Stomach (tissue), 4 donors: Measurements from ENCODE around the gene MAP3K7CL.

Source experiments
- EP300 ChIP-seq: sonication (generic); formaldehyde crosslinking; IDR thresholded peaks from one replicate; pipeline ENCODE4 v1.6.1; 2017; ENCODE audit warnings: antibody characterized with exemption
- POLR2A ChIP-seq, 4 donors: fragments of 450-650 bp; IDR thresholded peaks; one replicate each; pipeline ENCODE4 v1.6.1; 2016; ENCODE audit warnings: antibody characterized with exemption in 4 of 4, control low read depth in 2 of 4, mild to moderate bottlenecking in 1 of 4, moderate library complexity in 1 of 4
- TF ChIP-seq, protein P1 (sequence below), 7 experiments: fragments of 450-650 bp in 4 of 7; fragments of 200-600 bp in 3 of 7; sonication (generic) in 3 of 7; IDR thresholded peaks; one replicate each; pipeline ENCODE4 v1.5.1; 2016 to 2019; ENCODE audit warnings: antibody characterized with exemption in 7 of 7, control low read depth in 2 of 7, mild to moderate bottlenecking in 1 of 7

DNA sequence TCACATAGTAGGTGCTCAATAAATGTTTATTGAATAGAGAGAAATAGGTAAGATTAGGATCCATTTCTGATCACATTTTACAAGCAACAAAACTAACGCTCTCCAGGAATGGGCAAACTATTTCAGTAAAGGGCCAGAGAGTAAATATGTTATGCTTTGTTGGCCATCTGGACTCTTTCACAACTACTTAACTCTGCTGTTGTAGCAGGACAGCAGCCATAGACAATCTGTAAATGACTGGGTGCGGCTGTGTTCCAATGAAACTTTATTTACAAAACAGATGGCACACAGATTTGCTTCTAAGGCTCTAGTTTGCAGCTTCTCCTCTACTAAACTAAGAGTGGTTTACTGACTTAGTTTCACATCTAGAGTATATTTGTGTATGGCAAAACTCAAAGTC lies 85.3 kb downstream of the MAP3K7CL start:
- TF ChIP-seq, protein P1, sequence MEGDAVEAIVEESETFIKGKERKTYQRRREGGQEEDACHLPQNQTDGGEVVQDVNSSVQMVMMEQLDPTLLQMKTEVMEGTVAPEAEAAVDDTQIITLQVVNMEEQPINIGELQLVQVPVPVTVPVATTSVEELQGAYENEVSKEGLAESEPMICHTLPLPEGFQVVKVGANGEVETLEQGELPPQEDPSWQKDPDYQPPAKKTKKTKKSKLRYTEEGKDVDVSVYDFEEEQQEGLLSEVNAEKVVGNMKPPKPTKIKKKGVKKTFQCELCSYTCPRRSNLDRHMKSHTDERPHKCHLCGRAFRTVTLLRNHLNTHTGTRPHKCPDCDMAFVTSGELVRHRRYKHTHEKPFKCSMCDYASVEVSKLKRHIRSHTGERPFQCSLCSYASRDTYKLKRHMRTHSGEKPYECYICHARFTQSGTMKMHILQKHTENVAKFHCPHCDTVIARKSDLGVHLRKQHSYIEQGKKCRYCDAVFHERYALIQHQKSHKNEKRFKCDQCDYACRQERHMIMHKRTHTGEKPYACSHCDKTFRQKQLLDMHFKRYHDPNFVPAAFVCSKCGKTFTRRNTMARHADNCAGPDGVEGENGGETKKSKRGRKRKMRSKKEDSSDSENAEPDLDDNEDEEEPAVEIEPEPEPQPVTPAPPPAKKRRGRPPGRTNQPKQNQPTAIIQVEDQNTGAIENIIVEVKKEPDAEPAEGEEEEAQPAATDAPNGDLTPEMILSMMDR (IDR thresholded peaks at IDR 0.05): no peak
- TF ChIP-seq POLR2A (IDR thresholded peaks at IDR 0.05) (no peak), EP300 (no peak)
